Activated gamma-delta T cell treated with anti-CD3 and anti-CD28 coated beads, Interleukin-2, amount 50 U/mL, for 16 hours (primary cell): ENCODE data around the gene CCDC40.

Experiments
- DNase-seq: peaks from one replicate; pipeline ENCODE4 v3.0.0-alpha.2; 2020; ENCODE audit warnings: low read depth

CCDC40 gene

GRCh38 chr17:80000136-80000535 lies 36.3 kb upstream of the CCDC40 start:
- DNase-seq: no peak

- no peak for DNase-seq
Measured at GRCh38 chr17:80000981-80001775, 35.3 kb upstream of the CCDC40 start.

DNA sequence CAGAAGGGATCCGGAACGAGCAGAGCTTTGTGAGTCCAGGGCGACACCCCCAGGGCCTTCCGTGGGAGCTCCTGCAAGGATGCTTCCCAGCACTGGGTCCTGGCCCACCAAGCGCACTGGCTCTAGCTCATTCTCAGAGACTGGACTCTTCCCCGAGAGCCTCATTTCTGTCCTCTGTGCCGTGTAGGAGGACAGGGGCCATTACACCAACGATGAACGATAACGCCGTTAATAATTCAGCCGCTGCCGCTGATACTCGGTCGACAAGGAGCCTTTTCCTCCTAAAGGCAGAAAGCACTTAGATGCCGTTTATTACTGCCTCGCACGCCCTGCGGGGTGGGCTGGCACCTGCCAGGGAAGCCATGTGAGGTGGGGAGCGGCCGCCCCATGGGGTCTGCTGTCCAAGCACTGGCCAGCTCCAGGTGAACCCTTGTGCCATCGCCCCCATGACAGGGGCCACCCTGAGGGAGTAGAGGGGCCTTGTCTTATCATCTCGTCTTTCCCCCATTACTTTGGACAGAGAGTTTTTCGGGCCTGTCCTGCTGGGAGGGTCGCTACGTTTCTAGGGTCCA lies 34.3 kb upstream of the CCDC40 start:
- DNase-seq: no peak

- no peak for DNase-seq
Measured at GRCh38 chr17:80002690-80003490, 33.6 kb upstream of the CCDC40 start.

- DNase-seq: no peak
Measured at GRCh38 chr17:80003969-80004368, 32.5 kb upstream of the CCDC40 start.

DNA sequence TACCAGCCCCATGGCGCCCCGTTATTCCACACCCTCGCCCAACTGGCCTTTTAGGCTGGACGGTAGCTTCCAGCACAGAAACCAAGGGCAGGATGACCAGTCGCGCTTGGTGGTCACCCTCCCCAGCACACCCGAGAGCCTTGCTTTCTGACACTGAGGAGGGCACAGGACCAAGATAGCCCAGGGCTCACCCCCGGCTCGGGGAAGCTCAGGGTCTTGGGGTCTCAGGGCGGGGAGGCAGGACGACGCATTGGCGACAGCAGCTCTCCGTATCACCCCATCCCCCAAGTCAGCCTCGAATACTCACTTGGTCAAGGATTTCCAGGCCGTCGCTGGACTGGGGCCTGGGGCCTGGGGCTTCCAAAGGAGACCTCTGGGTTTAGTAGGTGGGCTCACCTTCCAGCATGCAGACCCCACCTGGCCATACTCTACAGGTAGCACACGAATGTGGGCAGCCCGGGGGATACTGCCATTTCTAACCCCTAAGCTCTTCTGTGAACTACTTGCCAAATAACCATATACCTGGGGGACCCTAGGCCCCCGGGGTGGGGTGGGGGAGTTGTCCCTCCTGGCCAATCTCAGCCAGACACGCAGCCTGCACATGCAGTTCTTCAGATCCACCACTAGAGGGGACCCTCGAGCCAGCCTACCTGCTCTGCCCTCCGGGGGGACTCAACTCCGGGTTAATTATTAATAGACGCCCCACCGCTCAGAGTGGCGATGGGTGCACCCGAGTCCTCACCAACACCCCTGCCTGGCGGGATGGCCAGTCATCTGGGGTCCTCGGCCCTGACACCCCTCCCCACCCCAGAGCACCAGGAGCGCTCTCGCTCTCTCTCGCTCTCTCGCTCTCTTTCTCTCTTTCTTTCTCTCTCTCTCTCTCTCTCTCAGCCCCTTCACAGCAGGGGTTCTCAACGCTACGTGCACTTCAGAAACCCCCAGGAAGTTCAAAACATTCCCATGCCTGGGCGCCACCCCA lies 30.8 kb upstream of the CCDC40 start:
- peak; percentile 44 for DNase-seq

GRCh38 chr17:80006339-80006720 lies 30.1 kb upstream of the CCDC40 start:
- no peak for DNase-seq

DNA sequence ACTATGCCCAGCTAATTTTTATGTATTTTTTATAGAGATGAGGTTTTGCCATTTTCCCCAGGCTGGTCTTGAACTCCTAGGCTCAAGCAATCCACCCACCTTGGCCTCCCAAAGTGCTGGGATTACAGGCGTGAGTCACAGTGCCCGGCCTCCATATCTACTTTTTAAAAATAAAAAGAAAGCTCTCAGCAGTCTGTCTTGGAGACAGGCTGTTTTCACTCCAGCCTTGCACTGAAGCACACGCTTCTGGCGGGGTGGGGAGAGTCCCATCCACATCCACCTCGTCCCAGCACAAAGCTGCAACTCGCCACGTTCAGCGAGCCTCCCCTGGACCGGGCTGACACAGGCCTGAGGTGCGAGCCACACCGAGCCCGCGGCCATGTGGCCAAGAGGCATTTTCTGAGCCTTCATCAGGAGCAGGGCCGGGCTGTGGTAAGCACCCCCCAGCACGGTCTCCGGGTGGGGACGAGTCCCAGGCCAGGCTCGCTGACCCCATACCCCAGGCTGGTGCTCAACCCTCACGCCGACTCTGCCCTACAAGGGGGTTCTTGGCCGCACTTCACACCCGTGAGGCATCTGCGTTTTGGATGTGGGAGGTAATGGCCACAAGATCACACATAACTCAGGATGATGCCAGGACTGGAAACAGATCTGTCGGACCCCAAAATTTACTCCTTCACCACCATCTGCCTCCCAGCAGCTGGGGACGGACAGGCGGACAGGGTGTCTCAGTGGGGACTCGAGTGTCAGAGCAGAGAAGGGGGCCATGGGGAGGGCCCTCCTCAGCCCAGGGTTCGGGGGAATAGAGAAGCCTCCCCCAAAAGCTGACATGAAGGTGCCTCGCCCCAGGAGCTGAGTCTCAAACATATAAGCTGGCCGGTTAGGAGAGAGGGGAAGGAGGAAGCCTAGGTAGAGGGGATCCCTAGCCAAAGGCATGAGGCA lies 29.4 kb upstream of the CCDC40 start:
- DNase-seq: no peak

DNA sequence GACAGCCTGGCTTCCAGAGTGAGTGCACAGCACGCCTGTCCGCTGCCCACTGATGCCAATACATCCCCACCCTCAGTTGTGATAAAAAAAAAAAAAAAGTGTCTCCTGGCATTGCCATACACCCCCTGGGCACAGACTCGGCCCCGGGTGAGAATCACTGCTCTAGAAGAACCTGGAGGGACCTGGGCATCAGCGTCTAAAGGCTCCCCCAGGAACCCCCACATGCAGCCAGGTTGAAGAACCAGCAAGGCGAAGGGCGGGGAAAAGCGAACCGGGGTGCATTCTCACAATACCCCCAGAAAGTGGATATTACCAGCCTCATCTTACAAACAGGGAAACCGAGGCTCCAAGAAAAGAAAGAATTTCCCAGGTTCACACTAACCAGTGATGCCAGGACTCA lies 28.5 kb upstream of the CCDC40 start:
- no peak for DNase-seq

GRCh38 chr17:80008383-80008840 lies 28.0 kb upstream of the CCDC40 start:
- DNase-seq: peak; percentile 57

DNA sequence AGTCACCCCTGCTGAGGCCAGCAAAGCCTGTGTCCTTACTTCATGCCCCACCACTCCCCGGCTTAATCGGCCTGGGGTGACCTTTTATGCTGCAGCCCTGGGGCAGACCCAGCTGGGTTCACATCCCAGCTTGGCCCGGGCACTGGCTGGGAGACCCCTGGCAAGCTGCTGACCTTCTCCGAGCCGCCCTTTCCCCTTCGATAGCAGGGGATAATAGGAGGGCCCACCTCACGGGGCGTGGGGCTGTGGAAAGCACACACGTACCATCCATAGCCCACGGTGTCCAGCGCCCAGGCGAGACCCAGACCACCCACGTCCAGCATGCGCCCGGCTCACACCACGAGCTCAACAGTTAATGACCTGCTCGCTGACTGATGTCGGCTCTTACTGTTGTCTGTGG lies 27.6 kb upstream of the CCDC40 start:
- DNase-seq: no peak

DNA sequence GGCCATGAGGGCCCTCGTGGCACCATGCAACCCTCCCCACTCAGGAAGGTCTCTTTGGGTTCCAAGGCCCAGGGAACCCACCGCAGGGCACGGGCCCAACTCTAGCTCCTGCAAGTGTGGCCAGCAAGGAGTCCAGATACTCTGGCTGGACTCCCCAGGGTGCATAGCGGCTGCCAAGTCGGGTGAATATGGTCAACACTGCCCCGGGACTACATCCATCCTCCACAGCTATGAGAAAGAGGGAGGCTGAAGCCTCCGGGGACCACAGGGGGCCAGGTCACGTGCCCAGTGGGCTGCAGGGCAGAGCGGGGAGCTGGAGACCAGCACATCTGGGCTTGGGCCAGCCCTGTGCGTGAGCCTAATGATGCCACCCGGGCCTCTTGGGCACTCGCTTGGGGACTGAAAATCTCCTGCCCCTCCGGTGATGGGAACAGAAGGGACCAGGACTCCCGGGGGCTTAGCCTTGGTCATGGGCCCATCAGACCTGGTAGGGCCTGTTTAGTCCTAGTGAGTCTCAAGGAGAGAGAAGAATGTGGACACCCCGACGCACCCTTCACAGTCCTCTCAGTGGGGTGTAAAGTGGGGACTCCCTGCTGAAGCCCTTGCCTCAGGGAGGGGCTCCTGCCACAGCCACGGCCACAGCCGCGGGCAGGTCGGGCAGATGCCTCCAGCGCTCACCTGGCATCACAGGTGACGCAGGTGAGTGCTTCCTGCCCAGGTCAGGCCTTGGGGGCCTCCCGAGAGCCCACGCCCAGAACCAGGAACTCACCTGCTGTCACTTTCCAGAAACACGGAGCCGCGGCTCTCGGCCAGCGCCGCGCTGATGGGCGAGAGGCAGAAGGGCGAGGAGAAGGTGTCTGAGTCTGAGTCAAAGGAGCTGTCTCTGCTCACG lies 26.8 kb upstream of the CCDC40 start:
- DNase-seq: no peak

DNA sequence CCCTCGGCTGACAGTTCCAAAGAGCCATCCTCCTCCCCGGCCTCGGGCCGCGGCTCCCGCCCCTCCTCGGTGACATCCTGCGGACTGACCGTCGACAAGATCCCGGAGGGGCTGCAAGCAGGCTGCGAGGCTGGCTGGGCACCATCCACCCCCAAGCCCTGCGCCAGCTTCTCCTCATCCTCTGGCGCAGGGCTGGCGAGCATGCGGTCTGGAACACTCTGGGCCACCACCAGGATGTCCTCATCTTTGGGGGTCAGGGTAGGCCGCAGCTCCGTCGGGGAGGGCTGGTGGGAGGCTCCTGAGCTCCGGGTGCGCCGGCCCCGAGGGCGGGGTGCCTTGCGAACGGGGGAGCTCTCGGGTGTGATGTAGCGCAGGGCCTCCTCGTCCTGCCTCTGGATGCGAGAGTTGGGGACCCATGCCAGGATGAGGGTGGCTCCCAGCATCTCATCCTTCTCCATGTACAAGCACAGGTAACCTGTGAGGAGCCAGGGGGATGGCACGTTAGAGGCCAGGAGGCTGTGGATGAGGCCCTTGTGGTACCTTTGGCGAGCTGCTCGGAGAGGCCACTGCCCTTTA lies 26.1 kb upstream of the CCDC40 start:
- DNase-seq: no peak

DNA sequence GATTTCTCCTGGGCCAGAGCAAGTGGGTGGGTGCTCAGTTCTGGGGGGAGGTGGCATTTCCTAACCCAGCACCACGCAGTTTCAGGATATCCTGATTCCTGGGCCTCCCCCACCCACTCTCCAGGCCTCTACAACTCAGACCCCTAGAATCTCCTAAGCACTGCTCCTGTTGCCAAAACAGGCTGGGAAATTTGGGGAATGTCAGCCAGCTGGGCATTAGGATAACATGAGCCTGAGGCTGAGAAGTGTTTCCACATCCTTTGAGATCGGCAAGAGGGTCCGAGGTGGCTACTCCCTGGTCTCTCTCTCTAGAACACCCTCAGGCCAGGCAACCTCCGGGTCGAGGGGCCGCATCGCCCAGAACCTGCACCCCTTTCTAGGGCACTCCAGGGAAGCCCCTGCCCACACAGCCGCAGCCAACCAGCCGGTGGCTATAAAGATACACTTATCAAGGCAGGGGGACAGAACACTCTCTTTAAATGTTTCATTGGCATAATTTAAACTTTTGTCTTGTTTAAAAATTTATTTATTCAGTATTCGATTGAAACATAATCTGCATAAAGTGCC lies 24.4 kb upstream of the CCDC40 start:
- DNase-seq: no peak

DNA sequence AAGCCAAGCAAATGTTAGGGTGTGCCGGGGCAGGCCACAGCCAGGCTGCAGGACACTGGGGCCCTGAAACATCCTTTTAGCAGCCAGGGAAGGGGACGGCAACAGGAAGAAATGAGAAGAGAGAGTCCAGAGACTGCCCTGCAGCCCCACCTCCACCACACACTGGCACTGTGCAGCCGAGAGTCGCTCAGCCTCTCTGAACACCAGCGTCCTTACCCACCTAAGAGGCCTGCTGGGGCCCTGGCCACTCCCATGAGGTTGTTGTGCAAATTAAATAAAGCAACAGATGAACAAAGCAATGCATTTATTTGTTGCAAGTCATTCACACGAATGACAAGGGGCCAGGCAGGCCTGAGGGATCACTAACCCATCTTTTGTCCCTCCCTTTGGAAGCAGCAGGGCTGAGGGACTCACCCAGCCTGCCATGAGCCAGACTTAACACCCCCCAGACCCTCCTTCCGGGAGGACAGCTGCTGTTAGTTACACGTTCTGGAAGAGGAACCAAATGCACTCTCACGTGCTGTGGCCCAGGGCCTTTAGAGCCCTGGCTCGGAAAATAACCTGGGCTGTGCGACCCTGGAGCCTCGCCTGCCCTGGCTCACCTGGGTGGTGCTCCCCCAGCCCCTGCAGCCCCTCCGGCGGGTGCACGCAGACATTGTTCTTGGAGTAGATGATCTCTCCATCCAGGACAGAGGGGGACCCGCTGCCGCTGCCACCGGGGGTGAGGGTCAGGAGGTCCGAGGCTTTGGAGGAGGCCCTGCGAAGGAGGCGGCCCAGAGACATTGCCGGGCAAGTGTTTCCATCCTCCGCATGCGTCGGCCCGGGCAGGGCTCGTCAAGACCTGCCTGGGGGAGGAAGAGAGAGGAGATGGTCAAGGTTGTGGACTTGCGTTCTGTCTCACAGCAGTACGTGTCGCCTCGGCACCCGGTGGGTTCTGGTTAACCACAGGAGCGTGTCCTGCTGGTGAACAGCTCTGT lies 23.4 kb upstream of the CCDC40 start:
- no peak for DNase-seq

- no peak for DNase-seq
Measured at GRCh38 chr17:80017226-80018010, 19.0 kb upstream of the CCDC40 start.
